SU-DHL-6 (cell line): Measurements from ENCODE around the gene CCN6.

ENCODE experiments used
- H2AFZ ChIP-seq: fragments of 200-600 bp; sonication (generic); 2 replicates; pipeline ENCODE4 v1.6.1; 2014; ENCODE audit warnings: low read depth, mild to moderate bottlenecking, moderate library complexity, mixed read lengths, antibody characterized with exemption, low read length; ENCODE audit not compliant: severe bottlenecking
- H3F3A ChIP-seq: fragments of 200-600 bp; shearing (Covaris generic); 2 replicates; pipeline ENCODE4 v1.6.0; 2016; ENCODE audit warnings: antibody characterized with exemption, mild to moderate bottlenecking; ENCODE audit not compliant: insufficient read depth
- H3K27ac ChIP-seq: fragments of 200-600 bp; sonication (generic); 2 replicates; pipeline ENCODE4 v1.5.1; 2016; ENCODE audit warnings: low read depth, mild to moderate bottlenecking, low read length, moderate library complexity, mixed read lengths
- H3K27me3 ChIP-seq: fragments of 200-600 bp; sonication (generic), shearing (Covaris generic); 2 replicates; pipeline ENCODE4 v1.6.0; 2014; ENCODE audit warnings: mild to moderate bottlenecking, low read length
- H3K36me3 ChIP-seq: fragments of 200-600 bp; sonication (generic); 2 replicates; pipeline ENCODE4 v1.6.1; 2014; ENCODE audit warnings: mild to moderate bottlenecking, low read length, mixed read lengths
- H3K4me2 ChIP-seq: fragments of 300-600, 200-600 bp; shearing (Covaris generic), sonication (generic); 2 replicates; pipeline ENCODE4 v1.6.0; 2014; ENCODE audit warnings: low read length, low read depth, mild to moderate bottlenecking; ENCODE audit not compliant: poor library complexity, severe bottlenecking
- H3K4me3 ChIP-seq: fragments of 200-600 bp; sonication (generic); 2 replicates; pipeline ENCODE4 v1.5.1; 2014; ENCODE audit warnings: antibody characterized with exemption, low read length, mild to moderate bottlenecking, mixed read lengths; ENCODE audit not compliant: insufficient read depth, poor library complexity, severe bottlenecking
- H3K79me2 ChIP-seq: fragments of 200-600 bp; sonication (generic); 2 replicates; pipeline ENCODE4 v1.6.1; 2014; ENCODE audit warnings: mild to moderate bottlenecking, low read length, moderate library complexity; ENCODE audit not compliant: insufficient read depth
- H3K9ac ChIP-seq: fragments of 200-600 bp; sonication (generic); 2 replicates; pipeline ENCODE4 v1.7.0; 2014; ENCODE audit warnings: mild to moderate bottlenecking, low read length
- H3K9me2 ChIP-seq: fragments of 200-600 bp; sonication (generic); replicated peaks from 2 replicates; pipeline ENCODE4 v1.6.1; 2014; ENCODE audit warnings: low read length; ENCODE audit not compliant: insufficient read depth
- H3K9me3 ChIP-seq: fragments of 200-600 bp; sonication (generic); 2 replicates; pipeline ENCODE4 v1.6.1; 2014; ENCODE audit warnings: low read length, mixed read lengths; ENCODE audit not compliant: insufficient read depth
- H4K20me1 ChIP-seq: fragments of 200-600 bp; sonication (generic); 2 replicates; pipeline ENCODE4 v1.6.1; 2014; ENCODE audit warnings: low read depth, mild to moderate bottlenecking, antibody characterized with exemption, low read length, moderate library complexity, mixed read lengths
- EZH2phosphoT487 ChIP-seq: fragments of 200-600 bp; sonication (generic), shearing (Covaris generic); conservative IDR thresholded peaks from 2 replicates; pipeline ENCODE4 v1.6.1; 2018; ENCODE audit warnings: mild to moderate bottlenecking, antibody characterized with exemption, low read length, moderate library complexity, mixed read lengths
- TF ChIP-seq, protein P1 (sequence below): fragments of 200-600 bp; sonication (generic); IDR thresholded peaks from one replicate; pipeline ENCODE4 v1.5.1; 2017; ENCODE audit warnings: antibody characterized with exemption, mild to moderate bottlenecking, low read length, moderate library complexity; ENCODE audit not compliant: insufficient read depth, poor library complexity, severe bottlenecking

Gene CCN6

DNA sequence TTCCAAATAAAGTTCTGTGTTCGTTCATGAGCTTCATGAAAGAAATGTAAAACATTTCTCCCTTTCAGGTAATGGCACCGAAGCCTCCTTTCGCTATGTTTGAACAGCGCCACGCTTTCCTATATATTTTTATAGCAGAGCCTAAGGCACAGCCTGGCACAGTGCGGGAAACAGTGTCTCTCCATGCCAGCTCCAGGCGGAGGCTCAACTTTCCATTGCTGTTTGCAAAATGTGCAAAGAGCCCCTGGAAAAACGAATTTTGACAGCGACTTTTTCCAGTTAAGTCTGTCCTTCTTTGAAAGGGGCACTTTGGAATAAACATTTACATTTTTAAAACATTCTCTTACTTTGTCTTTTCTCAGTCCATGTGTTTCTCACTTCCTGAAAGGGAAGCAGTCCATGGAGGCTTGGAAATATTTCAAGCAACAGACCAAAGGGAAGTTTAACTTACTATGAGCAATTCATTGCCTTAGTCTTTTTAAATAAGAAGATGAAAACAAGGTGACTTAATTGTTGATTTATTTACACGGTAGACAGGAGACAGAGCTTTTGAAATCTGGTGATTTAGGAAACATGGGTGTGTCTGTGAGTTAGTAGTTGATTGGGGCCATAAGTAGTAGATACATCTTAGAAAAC, 769 bp downstream of the CCN6 start:
- no peaks in the 10 kb centered on the region for H3K9me3 ChIP-seq
- no peaks in the 10 kb centered on the region for H3K27me3 ChIP-seq
- H3K9me2 ChIP-seq = no peaks in the 10 kb centered on the region
- H4K20me1 ChIP-seq = no peaks in the 10 kb centered on the region
- H3K4me3 ChIP-seq = no peak overlapping the region
- no peak overlapping the region for H3K9ac ChIP-seq
- no peak for TF ChIP-seq EZH2phosphoT487
- TF ChIP-seq, protein P1, sequence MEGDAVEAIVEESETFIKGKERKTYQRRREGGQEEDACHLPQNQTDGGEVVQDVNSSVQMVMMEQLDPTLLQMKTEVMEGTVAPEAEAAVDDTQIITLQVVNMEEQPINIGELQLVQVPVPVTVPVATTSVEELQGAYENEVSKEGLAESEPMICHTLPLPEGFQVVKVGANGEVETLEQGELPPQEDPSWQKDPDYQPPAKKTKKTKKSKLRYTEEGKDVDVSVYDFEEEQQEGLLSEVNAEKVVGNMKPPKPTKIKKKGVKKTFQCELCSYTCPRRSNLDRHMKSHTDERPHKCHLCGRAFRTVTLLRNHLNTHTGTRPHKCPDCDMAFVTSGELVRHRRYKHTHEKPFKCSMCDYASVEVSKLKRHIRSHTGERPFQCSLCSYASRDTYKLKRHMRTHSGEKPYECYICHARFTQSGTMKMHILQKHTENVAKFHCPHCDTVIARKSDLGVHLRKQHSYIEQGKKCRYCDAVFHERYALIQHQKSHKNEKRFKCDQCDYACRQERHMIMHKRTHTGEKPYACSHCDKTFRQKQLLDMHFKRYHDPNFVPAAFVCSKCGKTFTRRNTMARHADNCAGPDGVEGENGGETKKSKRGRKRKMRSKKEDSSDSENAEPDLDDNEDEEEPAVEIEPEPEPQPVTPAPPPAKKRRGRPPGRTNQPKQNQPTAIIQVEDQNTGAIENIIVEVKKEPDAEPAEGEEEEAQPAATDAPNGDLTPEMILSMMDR = no peak
- H3K36me3 ChIP-seq = no peaks in the 10 kb centered on the region
- H3F3A ChIP-seq = no peaks in the 10 kb centered on the region
- no peak overlapping the region for H3K27ac ChIP-seq
- H3K4me2 ChIP-seq = no peak overlapping the region
- no peaks in the 10 kb centered on the region for H3K79me2 ChIP-seq
- no peak overlapping the region for H2AFZ ChIP-seq

- TF ChIP-seq, protein P1 = no peak
- TF ChIP-seq EZH2phosphoT487 = no peak
- Histone ChIP-seq H3K9me3 (no peaks in the 10 kb centered on the region), H2AFZ (no peak overlapping the region)
Observed at GRCh38 chr6:112058243-112059032, 4.5 kb downstream of the CCN6 start.

DNA sequence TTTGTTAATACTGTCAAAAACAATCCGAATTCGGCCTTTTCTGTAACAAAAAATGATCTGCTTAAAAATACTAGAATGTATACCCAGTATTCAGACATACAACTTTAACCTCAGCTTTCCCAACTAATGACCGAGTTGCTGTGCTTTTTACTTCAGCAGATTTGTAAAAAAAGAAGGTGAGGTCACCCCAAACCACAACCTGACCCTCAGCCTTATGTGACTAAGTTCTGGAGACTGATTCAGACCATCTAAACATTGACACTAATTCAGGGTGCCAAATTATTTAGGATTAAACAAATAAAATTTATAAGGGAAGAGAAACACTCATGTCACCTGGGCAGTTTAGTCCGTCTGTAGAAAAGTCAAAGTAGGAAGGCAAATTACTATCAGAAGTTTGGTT, 7.7 kb downstream of the CCN6 start:
- Histone ChIP-seq H4K20me1 (no peaks in the 10 kb centered on the region), H3K79me2 (no peaks in the 10 kb centered on the region), H3K4me2 (no peak overlapping the region), H3K9me3 (no peaks in the 10 kb centered on the region), H3K36me3 (no peaks in the 10 kb centered on the region), H3K9ac (no peak overlapping the region), H3F3A (no peaks in the 10 kb centered on the region), H3K4me3 (no peak overlapping the region), H3K27me3 (no peaks in the 10 kb centered on the region), H2AFZ (no peak overlapping the region), H3K27ac (no peak overlapping the region), H3K9me2 (no peaks in the 10 kb centered on the region)
- no peak for TF ChIP-seq EZH2phosphoT487
- TF ChIP-seq, protein P1 = no peak

More at GRCh38 chr6:112058243-112059032, 4.5 kb downstream of the CCN6 start:
- Histone ChIP-seq H3K27ac (no peak overlapping the region), H3K27me3 (no peaks in the 10 kb centered on the region), H3F3A (no peaks in the 10 kb centered on the region), H3K4me2 (no peak overlapping the region), H3K4me3 (no peak overlapping the region), H4K20me1 (no peaks in the 10 kb centered on the region), H3K9me2 (no peaks in the 10 kb centered on the region), H3K36me3 (no peaks in the 10 kb centered on the region), H3K9ac (no peak overlapping the region), H3K79me2 (no peaks in the 10 kb centered on the region)
